HL-60 (cell line): Measurements from ENCODE around the gene SP100.

ENCODE experiments used
- DNase-seq, 2 experiments: peaks; one replicate each; pipeline ENCODE4 v3.0.0-alpha.2; 2010 to 2020; ENCODE audit warnings: low read depth in 1 of 2, low spot score in 1 of 2
- H3K27ac ChIP-seq: fragments of 250-450 bp; sonication (Bioruptor Pico); replicated peaks from 2 replicates; pipeline ENCODE4 v1.5.1; 2020; ENCODE audit warnings: mild to moderate bottlenecking, moderate library complexity
- H3K27me3 ChIP-seq: fragments of 250-450 bp; sonication (Bioruptor Pico); 2 replicates; pipeline ENCODE4 v1.5.1; 2021; ENCODE audit warnings: mild to moderate bottlenecking, moderate library complexity; ENCODE audit not compliant: insufficient read depth, poor library complexity, severe bottlenecking
- H3K4me3 ChIP-seq: replicated peaks from 2 replicates; pipeline ENCODE4 v1.5.1; 2011; ENCODE audit warnings: mild to moderate bottlenecking, control low read depth, low read length; ENCODE audit not compliant: insufficient read depth
- GABPA ChIP-seq: IDR thresholded peaks from 2 replicates; pipeline ENCODE4 v1.6.1; 2012; ENCODE audit warnings: low read depth
- POLR2AphosphoS5 ChIP-seq: IDR thresholded peaks from 2 replicates; pipeline ENCODE4 v1.6.1; 2012; ENCODE audit warnings: low read depth
- SPI1 ChIP-seq: IDR thresholded peaks from 2 replicates; pipeline ENCODE4 v1.6.1; 2012; ENCODE audit warnings: low read depth, mild to moderate bottlenecking, borderline replicate concordance
- TF ChIP-seq, protein P1 (sequence below): IDR thresholded peaks from 2 replicates; pipeline ENCODE4 v1.6.1; 2012; ENCODE audit warnings: low read depth; ENCODE audit not compliant: insufficient replicate concordance
- TF ChIP-seq, protein P2 (sequence below): IDR thresholded peaks from one replicate; pipeline ENCODE4 v1.5.1; 2011; ENCODE audit warnings: low read length, control low read depth, inconsistent platforms; ENCODE audit not compliant: insufficient read depth

The SP100 gene

DNA sequence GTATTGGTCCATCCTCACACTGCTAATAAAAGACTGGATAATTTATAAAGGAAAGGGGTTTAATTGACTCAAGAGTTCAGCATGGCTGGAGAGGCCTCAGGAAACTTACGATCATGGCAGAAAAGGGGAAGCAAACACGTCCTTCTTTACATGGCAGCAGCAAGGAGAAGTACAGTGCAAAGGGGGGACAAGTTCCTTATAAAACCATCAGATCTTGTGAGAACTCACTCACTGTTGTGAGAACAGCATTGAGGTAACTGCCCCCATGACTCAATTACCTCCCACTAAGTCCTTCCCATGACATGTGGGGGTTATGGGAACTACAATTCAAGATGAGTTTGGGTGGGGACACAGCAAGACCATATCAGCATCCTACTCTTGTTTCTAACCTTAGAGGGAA lies 37.0 kb downstream of the SP100 start:
- no peak overlapping the region for H3K4me3 ChIP-seq
- H3K27me3 ChIP-seq: no peaks in the 10 kb centered on the region
- peak in 1 of 2 experiments; percentile 66 for DNase-seq
- no peak for TF ChIP-seq GABPA
- TF ChIP-seq SPI1: peak; percentile 34; the same call in 1 of the 2 replicates
- H3K27ac ChIP-seq: no peak overlapping the region; the same call in 1 of the 2 replicates

DNA sequence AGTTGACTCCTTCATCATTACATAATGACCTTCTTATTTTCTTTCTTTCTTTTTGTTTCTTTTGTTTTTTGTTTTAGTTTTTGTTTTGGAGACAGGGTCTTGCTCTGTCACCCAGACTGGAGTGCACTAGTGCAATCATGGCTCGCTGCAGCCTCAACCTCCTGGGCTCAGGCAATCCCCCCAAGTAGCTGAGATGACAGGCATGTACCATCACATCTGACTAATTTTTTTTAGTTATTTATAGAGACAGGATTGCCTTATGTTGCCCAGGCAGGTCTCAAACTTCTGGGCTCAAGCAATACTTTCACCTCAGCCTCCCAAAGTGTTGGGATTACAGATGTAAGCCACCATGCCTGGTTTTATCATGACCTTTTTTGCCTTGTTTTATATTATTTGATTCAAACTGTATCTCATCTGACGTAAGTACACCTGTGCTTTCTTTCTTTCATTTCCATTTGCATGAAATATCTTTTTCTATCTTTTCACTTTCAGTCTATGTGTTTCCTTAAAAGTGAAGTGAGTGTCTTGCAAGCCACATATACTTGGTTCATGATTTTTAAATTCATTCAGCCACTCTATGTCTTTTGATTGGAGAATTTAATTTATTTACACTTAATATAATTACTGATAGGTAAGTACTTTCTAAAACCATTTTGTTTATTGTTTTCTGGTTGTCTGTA lies 39.1 kb downstream of the SP100 start:
- no peak for DNase-seq
- Histone ChIP-seq H3K27ac (no peak overlapping the region), H3K4me3 (no peak overlapping the region), H3K27me3 (no peaks in the 10 kb centered on the region)
- TF ChIP-seq GABPA (no peak), POLR2AphosphoS5 (no peak), SPI1 (no peak)
- TF ChIP-seq, protein P1, sequence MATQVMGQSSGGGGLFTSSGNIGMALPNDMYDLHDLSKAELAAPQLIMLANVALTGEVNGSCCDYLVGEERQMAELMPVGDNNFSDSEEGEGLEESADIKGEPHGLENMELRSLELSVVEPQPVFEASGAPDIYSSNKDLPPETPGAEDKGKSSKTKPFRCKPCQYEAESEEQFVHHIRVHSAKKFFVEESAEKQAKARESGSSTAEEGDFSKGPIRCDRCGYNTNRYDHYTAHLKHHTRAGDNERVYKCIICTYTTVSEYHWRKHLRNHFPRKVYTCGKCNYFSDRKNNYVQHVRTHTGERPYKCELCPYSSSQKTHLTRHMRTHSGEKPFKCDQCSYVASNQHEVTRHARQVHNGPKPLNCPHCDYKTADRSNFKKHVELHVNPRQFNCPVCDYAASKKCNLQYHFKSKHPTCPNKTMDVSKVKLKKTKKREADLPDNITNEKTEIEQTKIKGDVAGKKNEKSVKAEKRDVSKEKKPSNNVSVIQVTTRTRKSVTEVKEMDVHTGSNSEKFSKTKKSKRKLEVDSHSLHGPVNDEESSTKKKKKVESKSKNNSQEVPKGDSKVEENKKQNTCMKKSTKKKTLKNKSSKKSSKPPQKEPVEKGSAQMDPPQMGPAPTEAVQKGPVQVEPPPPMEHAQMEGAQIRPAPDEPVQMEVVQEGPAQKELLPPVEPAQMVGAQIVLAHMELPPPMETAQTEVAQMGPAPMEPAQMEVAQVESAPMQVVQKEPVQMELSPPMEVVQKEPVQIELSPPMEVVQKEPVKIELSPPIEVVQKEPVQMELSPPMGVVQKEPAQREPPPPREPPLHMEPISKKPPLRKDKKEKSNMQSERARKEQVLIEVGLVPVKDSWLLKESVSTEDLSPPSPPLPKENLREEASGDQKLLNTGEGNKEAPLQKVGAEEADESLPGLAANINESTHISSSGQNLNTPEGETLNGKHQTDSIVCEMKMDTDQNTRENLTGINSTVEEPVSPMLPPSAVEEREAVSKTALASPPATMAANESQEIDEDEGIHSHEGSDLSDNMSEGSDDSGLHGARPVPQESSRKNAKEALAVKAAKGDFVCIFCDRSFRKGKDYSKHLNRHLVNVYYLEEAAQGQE: no peak
- TF ChIP-seq, protein P2, sequence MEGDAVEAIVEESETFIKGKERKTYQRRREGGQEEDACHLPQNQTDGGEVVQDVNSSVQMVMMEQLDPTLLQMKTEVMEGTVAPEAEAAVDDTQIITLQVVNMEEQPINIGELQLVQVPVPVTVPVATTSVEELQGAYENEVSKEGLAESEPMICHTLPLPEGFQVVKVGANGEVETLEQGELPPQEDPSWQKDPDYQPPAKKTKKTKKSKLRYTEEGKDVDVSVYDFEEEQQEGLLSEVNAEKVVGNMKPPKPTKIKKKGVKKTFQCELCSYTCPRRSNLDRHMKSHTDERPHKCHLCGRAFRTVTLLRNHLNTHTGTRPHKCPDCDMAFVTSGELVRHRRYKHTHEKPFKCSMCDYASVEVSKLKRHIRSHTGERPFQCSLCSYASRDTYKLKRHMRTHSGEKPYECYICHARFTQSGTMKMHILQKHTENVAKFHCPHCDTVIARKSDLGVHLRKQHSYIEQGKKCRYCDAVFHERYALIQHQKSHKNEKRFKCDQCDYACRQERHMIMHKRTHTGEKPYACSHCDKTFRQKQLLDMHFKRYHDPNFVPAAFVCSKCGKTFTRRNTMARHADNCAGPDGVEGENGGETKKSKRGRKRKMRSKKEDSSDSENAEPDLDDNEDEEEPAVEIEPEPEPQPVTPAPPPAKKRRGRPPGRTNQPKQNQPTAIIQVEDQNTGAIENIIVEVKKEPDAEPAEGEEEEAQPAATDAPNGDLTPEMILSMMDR: no peak

DNA sequence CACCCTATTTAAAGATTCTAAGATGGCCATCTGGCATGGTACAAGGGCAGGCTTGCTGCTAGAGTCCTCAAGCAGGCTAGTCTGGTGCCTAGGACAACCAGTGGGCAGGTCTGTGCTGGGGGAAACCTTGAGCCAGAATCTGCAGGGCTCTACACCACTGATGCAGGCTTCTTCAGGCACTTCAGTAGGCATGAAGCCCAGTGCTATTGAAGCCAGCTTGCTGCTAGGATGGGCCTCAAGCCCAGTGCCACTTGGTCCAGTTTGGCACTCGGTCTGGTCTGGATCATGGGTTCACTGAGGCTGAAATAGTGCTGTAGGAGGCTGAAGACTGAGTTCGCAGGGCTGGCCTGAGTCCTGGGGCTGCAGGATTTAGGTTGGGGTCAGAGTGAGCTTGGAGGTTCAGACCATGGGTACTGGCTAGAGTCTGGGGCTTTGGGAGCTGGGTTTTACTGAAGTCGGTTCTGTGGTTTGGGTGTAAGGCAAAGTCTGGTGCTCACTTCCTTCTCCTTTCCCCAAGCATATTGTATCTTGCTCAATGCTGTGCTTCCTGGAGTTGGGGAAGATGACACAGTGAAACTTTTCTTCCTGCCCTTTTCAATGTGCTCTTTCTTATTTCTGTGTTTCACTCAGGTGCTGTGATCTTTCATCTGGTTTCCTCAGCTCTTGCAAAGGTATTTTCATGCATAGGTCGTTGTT lies 41.2 kb downstream of the SP100 start:
- peak; percentile 66 to 91 for DNase-seq
- peak; percentile 82 for TF ChIP-seq POLR2AphosphoS5
- TF ChIP-seq, protein P2: no peak
- TF ChIP-seq, protein P1: no peak
- TF ChIP-seq GABPA: no peak
- peak; percentile 78; the same call in 1 of the 2 replicates for TF ChIP-seq SPI1
- Histone ChIP-seq H3K4me3 (no peak overlapping the region), H3K27ac (peak overlapping the region; percentile 80), H3K27me3 (no peaks in the 10 kb centered on the region)

DNA sequence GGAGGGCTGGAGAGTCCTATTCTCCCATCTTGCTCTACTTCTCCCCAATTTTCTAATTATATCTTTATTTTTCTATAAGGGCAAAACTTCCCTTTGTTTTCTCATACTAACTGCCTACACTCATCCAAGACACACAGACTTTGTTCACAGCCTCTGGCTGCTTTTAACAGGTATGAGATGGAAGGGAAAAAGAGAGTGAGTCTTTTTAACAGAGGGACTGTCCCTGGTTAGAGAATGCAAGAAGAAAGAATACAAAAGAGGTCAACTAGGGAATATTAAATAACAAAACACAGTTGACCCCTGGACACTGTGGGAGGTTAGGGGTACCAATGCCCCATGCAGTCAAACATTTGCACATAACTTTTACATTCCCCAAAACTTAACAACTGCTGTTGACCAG lies 41.8 kb downstream of the SP100 start:
- TF ChIP-seq SPI1 (no peak), GABPA (no peak), POLR2AphosphoS5 (no peak)
- TF ChIP-seq, protein P1: no peak
- TF ChIP-seq, protein P2: no peak
- no peak overlapping the region for H3K4me3 ChIP-seq
- H3K27ac ChIP-seq: peak overlapping the region; percentile 80
- no peak for DNase-seq
- H3K27me3 ChIP-seq: no peaks in the 10 kb centered on the region
